Renal cortex interstitium (tissue), 15 donors: ENCODE data around the gene DPP4. TPM values are rescaled to one million over a fixed set of nuclear protein-coding genes. Genes with fewer than 3 reads are reported as not detected.
A peak's percentile ranks its signal among the peaks of the same experiment; 100 is the strongest.

Source experiments
- DNase-seq, 11 donors: peaks; one replicate each; pipeline ENCODE4 v3.0.0-alpha.2; 2013; ENCODE audit warnings: low read depth in 9 of 11, low spot score in 4 of 11; ENCODE audit errors: extremely low read depth in 1 of 11
- long read RNA-seq, 16 experiments: transcript quantifications; one replicate each; lab custom pipeline, GENCODE V29; 2026
- polyA plus RNA-seq, 3 donors: library from polyadenylated mRNA; unstranded; fragments of 120-200 nt; gene quantifications; one replicate each; pipeline ENCODE4 v1.2.1, GENCODE V29; 2013; ENCODE audit not compliant: insufficient read length in 3 of 3

Gene DPP4
- 100 to 1,000 TPM; 106 to 157 (median 136) TPM for polyA plus RNA-seq
- long read RNA-seq, donor 1, transcript DPP4-201 (26 exons, 3,904 nt): major isoform, 7 of 20 reads
- long read RNA-seq, donor 1, partial matches to known transcripts: 13 of 20 reads
- long read RNA-seq, donor 1, other reads (novel, unspliced or antisense): 0 of 20 reads
- long read RNA-seq, donor 2, transcript DPP4-201 (26 exons, 3,904 nt): major isoform, 5 of 13 reads
- long read RNA-seq, donor 2, partial matches to known transcripts: 8 of 13 reads
- long read RNA-seq, donor 2, other reads (novel, unspliced or antisense): 0 of 13 reads
- long read RNA-seq, donor 3, transcript DPP4-201 (26 exons, 3,904 nt): major isoform, 17 of 17 reads
- long read RNA-seq, donor 3, partial matches to known transcripts: 0 of 17 reads
- long read RNA-seq, donor 3, other reads (novel, unspliced or antisense): 0 of 17 reads
- long read RNA-seq, donor 4, transcript DPP4-201 (26 exons, 3,904 nt): major isoform, 9 of 15 reads
- long read RNA-seq, donor 4, partial matches to known transcripts: 0 of 15 reads
- long read RNA-seq, donor 4, other reads (novel, unspliced or antisense): 6 of 15 reads
- long read RNA-seq, donor 5: 0 reads
- long read RNA-seq, donor 6, transcript DPP4-201 (26 exons, 3,904 nt): major isoform, 6 of 11 reads
- long read RNA-seq, donor 6, partial matches to known transcripts: 5 of 11 reads
- long read RNA-seq, donor 6, other reads (novel, unspliced or antisense): 0 of 11 reads
- long read RNA-seq, donor 7, transcript DPP4-201 (26 exons, 3,904 nt): major isoform, 5 of 5 reads
- long read RNA-seq, donor 7, partial matches to known transcripts: 0 of 5 reads
- long read RNA-seq, donor 7, other reads (novel, unspliced or antisense): 0 of 5 reads
- long read RNA-seq, donor 8, transcript DPP4-201 (26 exons, 3,904 nt): major isoform, 11 of 32 reads
- long read RNA-seq, donor 8, partial matches to known transcripts: 16 of 32 reads
- long read RNA-seq, donor 8, other reads (novel, unspliced or antisense): 5 of 32 reads
- long read RNA-seq, donor 9, transcript DPP4-201 (26 exons, 3,904 nt): major isoform, 9 of 16 reads
- long read RNA-seq, donor 9, partial matches to known transcripts: 7 of 16 reads
- long read RNA-seq, donor 9, other reads (novel, unspliced or antisense): 0 of 16 reads
- long read RNA-seq, donor 10, transcript DPP4-201 (26 exons, 3,904 nt): major isoform, 14 of 28 reads
- long read RNA-seq, donor 10, partial matches to known transcripts: 14 of 28 reads
- long read RNA-seq, donor 10, other reads (novel, unspliced or antisense): 0 of 28 reads
- long read RNA-seq, donor 11, transcript DPP4-201 (26 exons, 3,904 nt): major isoform, 8 of 8 reads
- long read RNA-seq, donor 11, partial matches to known transcripts: 0 of 8 reads
- long read RNA-seq, donor 11, other reads (novel, unspliced or antisense): 0 of 8 reads
- long read RNA-seq, donor 12: 0 reads
- long read RNA-seq, donor 13, transcript DPP4-201 (26 exons, 3,904 nt): major isoform, 7 of 23 reads
- long read RNA-seq, donor 13, partial matches to known transcripts: 16 of 23 reads
- long read RNA-seq, donor 13, other reads (novel, unspliced or antisense): 0 of 23 reads
- long read RNA-seq, donor 14, partial matches to known transcripts: 0 of 3 reads
- long read RNA-seq, donor 14, other reads (novel, unspliced or antisense): 0 of 3 reads
- long read RNA-seq, donor 15, partial matches to known transcripts: 0 of 3 reads
- long read RNA-seq, donor 15, other reads (novel, unspliced or antisense): 0 of 3 reads
- long read RNA-seq, donor 16, transcript DPP4-201 (26 exons, 3,904 nt): major isoform, 26 of 62 reads
- long read RNA-seq, donor 16, partial matches to known transcripts: 36 of 62 reads
- long read RNA-seq, donor 16, other reads (novel, unspliced or antisense): 0 of 62 reads

GRCh38 chr2:162073888-162074631, at the start of gene DPP4:
DPP4 (minus strand) TSS chr2:162074215; CDS start chr2:162073981, 234 bp downstream.
- peak in 4 of 11 donors; percentile 39 to 49 (median 42) for DNase-seq

- DNase-seq: no peak
Observed at GRCh38 chr2:162118166-162119031, 44.4 kb upstream of the DPP4 start.

DNA sequence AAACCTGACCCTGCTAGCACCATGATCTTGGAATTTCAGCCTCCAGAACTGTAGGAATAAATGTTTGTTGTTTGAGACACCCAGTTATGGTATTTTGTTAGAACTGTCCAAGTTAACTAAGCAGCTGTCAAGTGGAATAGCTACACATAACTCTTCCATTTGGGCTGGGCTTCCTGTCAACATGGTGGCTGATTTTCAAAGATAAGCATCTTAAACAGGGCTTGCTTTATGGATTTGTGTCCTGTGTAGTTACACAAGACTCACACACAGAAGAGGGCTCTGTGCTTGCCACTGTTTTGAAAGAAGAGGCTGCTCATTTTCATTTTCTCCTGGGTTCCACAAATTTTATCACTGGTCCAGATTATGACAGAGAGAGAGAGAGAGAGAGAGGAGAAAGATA, 42.3 kb upstream of the DPP4 start:
- no peak for DNase-seq

- DNase-seq: no peak
Observed at GRCh38 chr2:162115076-162115475, 41.1 kb upstream of the DPP4 start.

DNA sequence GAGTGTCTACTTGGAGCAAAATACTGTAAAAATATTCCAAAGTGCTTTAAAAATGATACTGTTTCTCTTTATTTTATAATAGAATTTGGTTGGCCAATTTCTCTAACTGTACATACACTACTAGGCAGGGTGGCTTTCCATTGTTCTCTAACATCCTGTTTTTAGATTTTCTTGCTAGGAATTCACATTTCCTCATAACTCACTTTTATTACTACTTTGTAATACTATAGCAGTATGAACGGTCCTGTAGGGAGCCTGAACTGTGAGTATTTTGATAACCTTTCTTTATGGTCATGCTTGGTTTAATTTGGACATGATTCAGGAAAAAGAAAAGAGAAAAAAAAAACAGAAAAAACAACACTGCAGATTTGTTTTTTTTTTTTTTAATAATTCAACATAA, 40.3 kb upstream of the DPP4 start:
- DNase-seq: peak in 2 of 11 donors; percentile 26 to 29

- DNase-seq: no peak
Observed at GRCh38 chr2:162113776-162114168, 39.8 kb upstream of the DPP4 start.

DNA sequence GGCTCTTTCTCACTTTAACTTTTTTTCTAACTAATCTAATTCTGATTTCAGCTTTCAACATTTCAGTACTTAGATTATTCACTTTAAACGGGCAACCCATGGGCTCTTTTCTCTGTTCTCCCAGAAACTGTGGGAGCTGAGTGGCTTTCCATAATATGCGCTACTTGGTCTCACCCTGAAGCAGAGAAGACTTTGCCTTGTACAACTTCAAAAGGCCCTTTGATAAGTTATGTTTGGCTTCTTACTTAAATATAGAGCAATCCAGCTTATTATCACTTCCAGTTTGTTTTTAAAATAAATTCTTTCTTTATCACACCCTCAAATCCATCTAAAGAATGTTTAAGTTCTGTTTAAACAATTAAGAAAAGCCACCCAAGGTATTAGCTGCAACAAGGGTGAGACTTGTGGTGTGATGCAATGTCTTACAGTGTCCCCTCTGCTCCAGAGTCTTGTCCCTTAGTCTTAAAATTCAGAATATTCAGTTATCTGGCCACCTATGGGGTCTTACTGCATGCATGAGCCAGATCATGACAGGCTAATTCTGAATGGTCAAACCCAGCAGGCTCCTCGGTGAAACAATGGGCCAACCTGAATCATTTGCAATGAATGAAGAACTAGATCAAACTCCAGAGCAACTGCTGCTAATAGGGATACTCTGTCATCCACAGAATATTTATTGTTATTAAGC, 39.2 kb upstream of the DPP4 start:
- no peak for DNase-seq

GRCh38 chr2:162111958-162112850, 38.2 kb upstream of the DPP4 start:
- DNase-seq: no peak

DNA sequence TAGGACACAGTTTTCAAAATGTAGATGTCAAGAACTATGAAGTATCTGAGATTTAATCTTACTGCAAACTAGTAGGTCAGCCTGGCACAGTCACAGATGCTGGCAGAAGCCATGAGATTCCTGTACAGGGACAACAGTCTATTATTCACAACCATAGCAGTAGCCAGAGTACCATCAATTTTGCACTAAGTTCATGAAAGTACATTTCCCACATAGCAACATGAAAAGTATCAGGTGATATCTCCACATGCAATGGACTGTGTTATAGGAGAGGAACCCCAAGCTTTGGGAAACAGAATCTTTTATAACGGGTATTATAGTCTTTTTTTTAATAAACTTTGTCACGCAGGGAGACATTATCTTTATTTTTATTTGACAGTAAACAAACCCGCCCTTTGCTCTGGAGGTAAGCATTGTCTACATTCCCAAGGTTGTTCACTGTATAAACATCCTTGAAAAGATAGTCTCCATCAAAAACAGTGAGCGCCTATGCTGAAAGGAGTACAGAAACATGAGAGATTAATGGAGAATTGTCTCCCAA, 33.4 kb upstream of the DPP4 start:
- DNase-seq: no peak

DNA sequence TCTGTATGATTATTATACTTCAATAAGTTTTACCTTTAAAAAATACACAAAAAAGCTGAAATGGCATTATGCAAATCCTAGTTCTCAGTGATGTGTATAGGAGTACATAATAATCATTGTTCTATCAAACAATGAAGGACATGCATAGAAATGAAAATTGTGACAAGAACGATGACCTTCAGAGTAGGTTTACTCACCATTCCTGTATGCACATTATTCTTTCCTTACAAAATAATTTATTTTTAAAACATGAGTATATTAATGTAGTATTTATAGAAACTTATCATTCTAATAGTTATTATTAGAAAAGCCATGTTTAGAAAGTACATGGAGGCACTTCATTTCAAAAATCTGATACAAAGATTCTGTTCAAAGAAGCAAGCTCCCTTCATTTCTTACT, 32.7 kb upstream of the DPP4 start:
- no peak for DNase-seq

DNA sequence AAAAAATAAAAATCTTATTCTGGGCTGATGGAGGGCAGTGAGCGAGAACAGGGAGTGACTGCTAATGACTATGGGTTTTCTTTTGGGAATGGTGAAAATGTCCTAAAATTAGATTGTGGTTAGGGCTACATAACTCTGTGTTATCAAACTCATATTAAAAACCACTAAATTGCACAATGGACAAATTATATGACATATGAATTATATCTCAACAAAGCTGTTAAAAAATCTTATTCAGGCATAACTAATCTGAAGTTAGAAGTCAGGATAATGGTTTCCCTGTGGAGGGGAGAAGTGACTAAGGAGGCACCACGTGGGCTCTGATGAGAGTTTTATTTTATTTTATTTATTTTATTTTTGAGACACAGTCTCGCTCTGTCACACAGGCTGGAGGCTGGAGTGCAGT, 32.1 kb upstream of the DPP4 start:
- DNase-seq: no peak

DNA sequence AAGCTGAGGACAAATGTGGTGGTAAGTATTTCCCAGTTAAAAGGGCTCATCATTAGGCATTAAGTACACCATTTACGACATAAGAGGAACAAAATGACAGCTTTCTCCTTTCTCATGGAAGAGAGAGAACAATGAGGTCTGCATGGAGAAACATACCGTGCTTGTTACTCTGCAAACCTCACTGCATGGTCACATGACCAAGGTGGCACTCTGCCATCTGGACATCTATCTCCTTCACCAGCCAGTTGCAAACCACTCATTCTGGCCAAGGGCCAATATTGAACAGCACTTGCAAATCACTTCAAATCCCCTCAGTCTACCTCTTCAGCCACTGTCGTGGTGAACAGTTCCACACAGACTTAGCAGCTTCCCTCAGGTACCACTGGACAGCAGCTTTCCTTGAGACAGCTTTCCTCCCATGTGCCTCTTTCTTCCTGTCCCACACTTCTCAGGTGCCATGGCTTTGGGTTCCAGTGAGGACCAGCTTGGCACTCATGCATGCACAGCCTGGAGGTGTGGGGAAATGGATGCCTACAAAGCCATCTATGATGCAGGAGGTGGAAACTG, 29.5 kb upstream of the DPP4 start:
- DNase-seq: no peak

- no peak for DNase-seq
Observed at GRCh38 chr2:162100579-162100978, 26.6 kb upstream of the DPP4 start.

DNA sequence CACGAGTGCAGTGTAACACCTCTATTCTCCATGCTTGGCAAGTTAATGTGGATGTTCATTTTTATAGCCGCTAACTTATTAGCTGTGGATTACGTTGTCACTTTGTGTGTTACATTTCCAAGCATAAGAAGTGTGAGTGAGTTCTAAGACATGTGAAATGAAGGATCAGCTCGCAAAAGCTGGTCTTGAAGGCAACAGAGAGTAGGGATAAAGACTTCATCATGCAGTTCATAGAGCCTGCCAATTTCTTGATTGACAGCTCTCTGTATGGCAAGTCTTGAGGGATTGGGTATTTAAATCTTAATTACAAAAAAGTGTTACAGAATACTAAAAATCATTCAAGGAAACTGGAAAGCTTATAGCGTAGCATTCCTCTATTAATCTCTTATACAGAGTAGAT, 25.8 kb upstream of the DPP4 start:
- no peak for DNase-seq
